ENCODE data around the gene TBRG4.

Gene TBRG4

DNA sequence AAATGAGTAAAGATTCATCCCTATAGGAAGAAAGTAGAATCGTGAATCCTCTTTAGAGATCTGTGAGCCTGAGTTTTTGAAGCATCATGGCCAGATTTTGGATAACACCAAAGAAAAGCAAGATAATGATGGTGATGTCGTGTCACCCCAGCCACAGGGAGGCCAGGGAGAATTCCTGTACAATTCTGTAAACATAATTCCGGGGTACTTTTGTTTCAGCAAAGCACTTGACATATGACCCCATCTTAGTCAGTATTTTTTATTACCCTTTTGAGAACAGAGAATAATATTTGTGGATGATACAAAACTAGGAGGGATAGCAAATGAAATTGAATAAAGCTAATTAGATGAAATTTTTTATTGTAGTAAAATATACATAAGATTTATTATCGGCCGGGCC is 56.5 kb downstream of the TBRG4 start:
- DNase-seq (ENCODE audit: low spot score), result no peak

DNA sequence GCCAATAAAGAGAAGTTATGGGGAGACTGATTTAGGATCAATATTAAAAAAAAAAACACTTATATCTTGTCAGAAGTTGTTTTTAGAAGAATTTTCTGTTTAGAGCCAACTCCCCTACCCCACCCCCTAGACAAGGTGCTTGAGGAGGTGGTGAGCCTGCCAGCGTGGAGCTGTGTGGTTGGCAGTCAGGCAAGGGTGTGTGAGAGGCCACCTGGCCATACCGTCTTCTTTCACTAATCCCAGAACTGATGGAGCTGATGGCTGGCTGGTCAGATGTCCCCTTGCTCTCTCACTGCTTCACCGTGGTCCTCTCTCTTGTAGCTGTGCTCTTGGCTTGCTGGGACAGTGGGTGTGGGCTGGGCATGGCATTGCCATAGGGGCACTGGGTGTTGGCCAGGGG is 57.1 kb downstream of the TBRG4 start:
- no peak for DNase-seq (ENCODE audit: low spot score)

DNA sequence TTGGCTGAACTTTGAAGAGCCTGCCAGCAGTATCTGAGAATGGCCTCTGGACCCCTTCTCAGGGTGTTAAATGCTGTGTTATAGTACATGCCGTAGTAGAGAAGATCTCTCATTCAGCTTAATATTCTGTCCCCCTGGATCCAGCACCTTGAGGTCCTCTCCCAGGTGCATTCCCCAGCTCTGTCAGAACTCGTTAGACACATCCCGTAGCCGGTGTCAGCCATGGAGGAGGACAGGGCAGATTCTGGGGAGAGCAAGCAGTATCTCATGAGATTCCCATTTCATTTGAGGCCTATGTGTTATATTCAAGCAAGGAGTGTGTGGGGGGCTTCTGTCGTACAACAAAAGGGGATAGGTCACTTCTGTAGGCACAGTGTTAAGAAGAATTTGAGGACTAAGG is 57.6 kb downstream of the TBRG4 start:
- no peak for DNase-seq (ENCODE audit: low spot score)

DNA sequence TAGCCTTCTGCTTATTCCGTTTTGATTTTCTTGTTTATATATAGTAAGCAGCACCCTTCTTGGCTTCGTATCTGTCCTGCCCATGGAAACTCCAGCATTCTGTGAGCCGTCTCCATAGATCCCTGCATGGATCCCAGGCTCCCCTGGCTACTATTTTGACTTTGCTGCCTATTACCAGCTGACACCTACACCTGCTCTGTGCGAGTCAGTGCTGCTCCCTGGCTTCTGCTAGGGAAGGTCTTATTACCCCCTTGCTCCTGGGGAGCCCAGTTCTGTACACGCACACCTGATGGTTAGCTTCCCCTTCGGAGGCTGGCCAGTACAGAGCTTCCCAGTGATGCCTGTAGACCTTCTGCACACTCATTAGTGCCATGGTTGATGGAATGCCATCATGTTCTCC is 58.1 kb downstream of the TBRG4 start:
- DNase-seq (ENCODE audit: low spot score), result no peak

GRCh38 chr7:45052011-45052410 is 59.5 kb downstream of the TBRG4 start:
- no peak for DNase-seq (ENCODE audit: low spot score)

DNA sequence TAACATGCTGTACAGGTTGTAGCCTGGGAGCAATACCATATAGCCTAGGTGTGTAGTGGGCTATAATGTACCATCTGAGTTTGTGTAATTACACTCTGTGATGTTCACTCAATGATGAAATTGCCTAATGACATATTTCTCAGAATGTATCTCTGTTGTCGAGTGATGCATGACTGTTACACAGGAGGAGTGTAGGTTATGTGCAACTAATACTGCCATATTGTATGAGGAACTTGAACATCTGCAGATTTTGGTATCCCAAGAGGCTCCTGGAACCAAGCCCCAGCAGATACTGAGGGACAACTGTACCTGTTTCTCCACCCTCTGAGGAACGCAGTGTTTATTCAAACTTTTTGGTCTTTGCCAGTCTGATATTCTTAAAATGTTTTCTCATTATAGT is 61.3 kb downstream of the TBRG4 start:
- no peak for DNase-seq (ENCODE audit: low spot score)
